NT2/D1 (cell line): Measurements from ENCODE around the gene EPHA6.

Experiments
- YY1 ChIP-seq: IDR thresholded peaks from 2 replicates; pipeline ENCODE4 v1.6.1; 2011; ENCODE audit not compliant: insufficient read length, insufficient read depth
- ZNF274 ChIP-seq: IDR thresholded peaks from 2 replicates; pipeline ENCODE4 v1.6.1; 2011; ENCODE audit warnings: mild to moderate bottlenecking, low read depth, low read length

- TF ChIP-seq YY1 (no peak), ZNF274 (no peak)
These were observed 311.6 kb downstream of the EPHA6 start for GRCh38 chr3:97125902-97126499.
